K562 (cell line): ENCODE data around the gene TYW5. TPM values are rescaled to one million over a fixed set of nuclear protein-coding genes. Genes with fewer than 3 reads are reported as not detected.

Experiments used
- ARID3A ChIP-seq: IDR thresholded peaks from 2 replicates; pipeline ENCODE4 v1.6.1; 2012; ENCODE audit warnings: low read depth, low read length, improper control_type of control experiment, borderline replicate concordance
- ARNT ChIP-seq, 2 experiments: fragments of 450-650 bp; IDR thresholded peaks; 2 replicates each; pipeline ENCODE4 v1.6.1; 2016; ENCODE audit warnings: mild to moderate bottlenecking in 1 of 2
- BCOR ChIP-seq: fragments of 450-650 bp; IDR thresholded peaks from 2 replicates; pipeline ENCODE4 v1.6.1; 2016
- CTBP1 ChIP-seq: fragments of 450-650 bp; IDR thresholded peaks from 2 replicates; pipeline ENCODE4 v1.6.1; 2016; ENCODE audit warnings: borderline replicate concordance
- EGR1 ChIP-seq: fragments of 450-650 bp; conservative IDR thresholded peaks from 2 replicates; pipeline ENCODE4 v1.6.1; 2017; ENCODE audit warnings: mild to moderate bottlenecking
- FOXK2 ChIP-seq, 2 experiments: fragments of 450-650 bp; IDR thresholded peaks in 1 of 2; conservative IDR thresholded peaks in 1 of 2; 2 replicates each; pipeline ENCODE4 v1.6.1; 2016; ENCODE audit warnings: low read depth in 2 of 2, mild to moderate bottlenecking in 1 of 2
- HEY1 ChIP-seq: fragments of 250-450 bp; sonication (Bioruptor Pico); IDR thresholded peaks from 2 replicates; pipeline ENCODE4 v1.5.0; 2020; ENCODE audit warnings: mild to moderate bottlenecking, moderate library complexity, borderline replicate concordance
- HLTF ChIP-seq: fragments of 450-650 bp; IDR thresholded peaks from 2 replicates; pipeline ENCODE4 v1.6.1; 2016
- JUNB ChIP-seq: fragments of 450-650 bp; formaldehyde crosslinking; conservative IDR thresholded peaks from 2 replicates; pipeline ENCODE4 v1.4.0; 2020; ENCODE audit warnings: mild to moderate bottlenecking
- MCM2 ChIP-seq: fragments of 450-650 bp; IDR thresholded peaks from 2 replicates; pipeline ENCODE4 v1.6.1; 2017; ENCODE audit warnings: low read depth, mild to moderate bottlenecking
- NELFE ChIP-seq: IDR thresholded peaks from 2 replicates; pipeline ENCODE4 v1.6.1; 2011; ENCODE audit warnings: mild to moderate bottlenecking; ENCODE audit not compliant: insufficient read depth, insufficient read length
- PHTF2 ChIP-seq: fragments of 250-450 bp; sonication (Bioruptor Pico); IDR thresholded peaks from 2 replicates; pipeline ENCODE4 v1.5.0; 2021; ENCODE audit warnings: mild to moderate bottlenecking
- PRMT5 ChIP-seq: sonication (generic); formaldehyde crosslinking; IDR thresholded peaks from 2 replicates; pipeline ENCODE4 v1.5.0; 2020; ENCODE audit warnings: missing genetic modification reagents
- SOX6 ChIP-seq: fragments of 450-650 bp; IDR thresholded peaks from 2 replicates; pipeline ENCODE4 v1.6.1; 2014; ENCODE audit warnings: mild to moderate bottlenecking
- SP2 ChIP-seq: IDR thresholded peaks from 2 replicates; pipeline ENCODE4 v1.6.1; 2011; ENCODE audit warnings: mild to moderate bottlenecking, low read depth, low read length, moderate library complexity; ENCODE audit not compliant: poor library complexity, severe bottlenecking; ENCODE audit errors: extremely low read depth
- STAG1 ChIP-seq: sonication (generic); formaldehyde crosslinking; IDR thresholded peaks from 2 replicates; pipeline ENCODE4 v1.5.0; 2020; ENCODE audit warnings: missing genetic modification reagents, borderline replicate concordance
- TEAD4 ChIP-seq, 2 experiments: sonication (generic) in 1 of 2; formaldehyde crosslinking in 1 of 2; IDR thresholded peaks; 2 replicates each; pipeline versions ENCODE4 v1.6.1 to v1.8.0; 2012 to 2022; ENCODE audit warnings: borderline replicate concordance in 1 of 2, inconsistent platforms in 1 of 2, low read length in 1 of 2, mild to moderate bottlenecking in 1 of 2, missing genetic modification reagents in 1 of 2
- XRCC4 ChIP-seq: IDR thresholded peaks from one replicate; pipeline ENCODE4 v1.6.1; 2011; ENCODE audit not compliant: insufficient read depth, insufficient read length; ENCODE audit errors: extremely low read depth
- ZNF124 ChIP-seq: sonication (generic); formaldehyde crosslinking; IDR thresholded peaks from 2 replicates; pipeline ENCODE4 v1.8.1; 2022; ENCODE audit warnings: missing genetic modification reagents
- ZNF395 ChIP-seq: fragments of 200-800 bp; sonication (Bioruptor generic); IDR thresholded peaks from 2 replicates; pipeline ENCODE4 v1.6.1; 2017; ENCODE audit warnings: missing genetic modification characterization, missing compliant biosample characterization
- polyA plus RNA-seq, 8 experiments: library from polyadenylated mRNA; depleted of rRNA in 4 of 8; stranded (reverse) in 5 of 8; unstranded in 3 of 8; fragments of >200 nt; fragmentation: Nextera tagmentation in 2 of 8; fragmentation: Illumina TruSeq in 1 of 8; extraction: Ambion mirVana in 2 of 8; extraction: Trizol in 1 of 8; gene quantifications; 2 replicates each; pipeline versions ENCODE4 v1.2.1 to v1.2.3, GENCODE V29; 2011 to 2014; ENCODE audit warnings: inconsistent platforms in 1 of 8, missing spikeins in 1 of 8
- total RNA-seq, 7 experiments: library from RNA; depleted of rRNA in 6 of 7; stranded (reverse); fragments of >200 nt in 6 of 7; fragmentation: Illumina TruSeq in 2 of 7; extraction: Trizol in 2 of 7; gene quantifications; 2 replicates each; pipeline versions ENCODE4 v1.2.1 to v1.2.3, GENCODE V29; 2011 to 2021; ENCODE audit warnings: low replicate concordance in 1 of 7
- TF ChIP-seq, protein P1 (sequence below): fragments of 450-650 bp; IDR thresholded peaks from 2 replicates; pipeline ENCODE4 v1.6.1; 2016; ENCODE audit warnings: borderline replicate concordance
- TF ChIP-seq, protein P2 (sequence below): fragments of 450-650 bp; IDR thresholded peaks from 2 replicates; pipeline ENCODE4 v1.6.1; 2018; ENCODE audit not compliant: partially characterized antibody

Gene TYW5
- total and polyA plus RNA-seq, 9 of the 15 experiments (the other 6 are each of a cell fraction or from before 2014, with no cell fraction given): 3.6 to 7.7 (median 4.6) TPM

DNA sequence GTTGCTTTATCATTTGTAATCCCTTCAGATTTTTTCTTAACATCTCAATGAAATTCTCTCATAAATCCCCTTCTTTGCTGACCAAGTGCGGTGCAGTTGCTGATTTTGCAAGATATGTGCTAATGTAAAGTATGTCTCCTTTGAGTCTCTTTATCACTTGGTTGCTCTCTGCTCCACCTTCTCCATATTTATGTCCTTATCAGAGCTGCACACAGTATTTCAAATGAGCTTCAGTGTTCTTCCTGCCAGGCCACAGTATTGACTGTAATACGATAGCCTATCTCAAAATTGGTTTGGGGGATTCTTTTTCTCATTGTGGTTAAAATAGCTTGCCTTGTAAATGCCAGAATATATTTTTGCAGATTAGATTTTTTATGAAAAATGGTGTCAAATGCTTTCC, 32.3 kb upstream of the TYW5 start (continued):
- TF ChIP-seq, protein P1, sequence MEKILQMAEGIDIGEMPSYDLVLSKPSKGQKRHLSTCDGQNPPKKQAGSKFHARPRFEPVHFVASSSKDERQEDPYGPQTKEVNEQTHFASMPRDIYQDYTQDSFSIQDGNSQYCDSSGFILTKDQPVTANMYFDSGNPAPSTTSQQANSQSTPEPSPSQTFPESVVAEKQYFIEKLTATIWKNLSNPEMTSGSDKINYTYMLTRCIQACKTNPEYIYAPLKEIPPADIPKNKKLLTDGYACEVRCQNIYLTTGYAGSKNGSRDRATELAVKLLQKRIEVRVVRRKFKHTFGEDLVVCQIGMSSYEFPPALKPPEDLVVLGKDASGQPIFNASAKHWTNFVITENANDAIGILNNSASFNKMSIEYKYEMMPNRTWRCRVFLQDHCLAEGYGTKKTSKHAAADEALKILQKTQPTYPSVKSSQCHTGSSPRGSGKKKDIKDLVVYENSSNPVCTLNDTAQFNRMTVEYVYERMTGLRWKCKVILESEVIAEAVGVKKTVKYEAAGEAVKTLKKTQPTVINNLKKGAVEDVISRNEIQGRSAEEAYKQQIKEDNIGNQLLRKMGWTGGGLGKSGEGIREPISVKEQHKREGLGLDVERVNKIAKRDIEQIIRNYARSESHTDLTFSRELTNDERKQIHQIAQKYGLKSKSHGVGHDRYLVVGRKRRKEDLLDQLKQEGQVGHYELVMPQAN: no peak
- TF ChIP-seq ARID3A (peak; percentile 51; the same call in 1 of the 2 replicates), STAG1 (CRISPR knock-in tag) (no peak), FOXK2 (conservative IDR thresholded peaks at IDR 0.05 in 1 of 2, IDR thresholded peaks at IDR 0.05 in 1 of 2; ENCODE audit: low read depth in 2 of 2) (peak; percentile 36 to 42; a peak in 1 of 4 replicates), ZNF124 (CRISPR knock-in tag) (no peak), JUNB (CRISPR knock-in tag) (no peak), CTBP1 (no peak), PRMT5 (no peak), NELFE (no peak), MCM2 (no peak), ZNF395 (CRISPR knock-in tag) (no peak), HLTF (no peak), TEAD4 (IDR thresholded peaks at IDR 0.05; ENCODE audit: low read length) (peak; percentile 87), TEAD4 (CRISPR knock-in tag; IDR thresholded peaks at IDR 0.05; ENCODE audit: borderline replicate concordance) (no peak), XRCC4 (no peak), SP2 (no peak), ARNT (IDR thresholded peaks at IDR 0.05) (no peak), SOX6 (0 out of 2 replicates have a peak, but pooled peaks have one; percentile 36), PHTF2 (CRISPR knock-in tag) (no peak), BCOR (no peak), HEY1 (no peak), EGR1 (no peak)
- TF ChIP-seq, protein P2, sequence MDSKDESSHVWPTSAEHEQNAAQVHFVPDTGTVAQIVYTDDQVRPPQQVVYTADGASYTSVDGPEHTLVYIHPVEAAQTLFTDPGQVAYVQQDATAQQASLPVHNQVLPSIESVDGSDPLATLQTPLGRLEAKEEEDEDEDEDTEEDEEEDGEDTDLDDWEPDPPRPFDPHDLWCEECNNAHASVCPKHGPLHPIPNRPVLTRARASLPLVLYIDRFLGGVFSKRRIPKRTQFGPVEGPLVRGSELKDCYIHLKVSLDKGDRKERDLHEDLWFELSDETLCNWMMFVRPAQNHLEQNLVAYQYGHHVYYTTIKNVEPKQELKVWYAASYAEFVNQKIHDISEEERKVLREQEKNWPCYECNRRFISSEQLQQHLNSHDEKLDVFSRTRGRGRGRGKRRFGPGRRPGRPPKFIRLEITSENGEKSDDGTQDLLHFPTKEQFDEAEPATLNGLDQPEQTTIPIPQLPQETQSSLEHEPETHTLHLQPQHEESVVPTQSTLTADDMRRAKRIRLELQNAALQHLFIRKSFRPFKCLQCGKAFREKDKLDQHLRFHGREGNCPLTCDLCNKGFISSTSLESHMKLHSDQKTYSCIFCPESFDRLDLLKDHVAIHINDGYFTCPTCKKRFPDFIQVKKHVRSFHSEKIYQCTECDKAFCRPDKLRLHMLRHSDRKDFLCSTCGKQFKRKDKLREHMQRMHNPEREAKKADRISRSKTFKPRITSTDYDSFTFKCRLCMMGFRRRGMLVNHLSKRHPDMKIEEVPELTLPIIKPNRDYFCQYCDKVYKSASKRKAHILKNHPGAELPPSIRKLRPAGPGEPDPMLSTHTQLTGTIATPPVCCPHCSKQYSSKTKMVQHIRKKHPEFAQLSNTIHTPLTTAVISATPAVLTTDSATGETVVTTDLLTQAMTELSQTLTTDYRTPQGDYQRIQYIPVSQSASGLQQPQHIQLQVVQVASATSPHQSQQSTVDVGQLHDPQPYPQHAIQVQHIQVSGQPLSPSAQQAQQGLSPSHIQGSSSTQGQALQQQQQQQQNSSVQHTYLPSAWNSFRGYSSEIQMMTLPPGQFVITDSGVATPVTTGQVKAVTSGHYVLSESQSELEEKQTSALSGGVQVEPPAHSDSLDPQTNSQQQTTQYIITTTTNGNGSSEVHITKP: no peak
